Tongue (tissue), 2 donors: ENCODE data around the gene SLC25A12. TPM values are rescaled to one million over a fixed set of nuclear protein-coding genes. Genes with fewer than 3 reads are reported as not detected.

Experiments
- small RNA-seq: library from RNA; depleted of rRNA; stranded (forward); fragments of <200 nt; gene quantifications from one replicate; pipeline ENCODE3, GENCODE V24; 2014; ENCODE audit warnings: low replicate concordance
- total RNA-seq: library from RNA; depleted of rRNA; stranded (reverse); fragments of >200 nt; gene quantifications from one replicate; pipeline ENCODE4 v1.2.3, GENCODE V29; 2014

The SLC25A12 gene
- total RNA-seq, 1 donor from 2014 or later = 83.1 TPM

Small RNA genes lying within 50 kb of the gene (small RNA-seq; reads per million reads assigned to genes)
- gene RNU6-182P = not detected

Other genes with a start within 250 kb of the SLC25A12 start
- 123 TPM for gene DYNC1I2, start 206.8 kb downstream of the SLC25A12 start, total RNA-seq
- gene HAT1, start 28.2 kb upstream of the SLC25A12 start, total RNA-seq = 51.3 TPM
- 15.1 TPM for gene METAP1D, start 105.7 kb upstream of the SLC25A12 start, total RNA-seq
- gene DLX1, start 191.3 kb upstream of the SLC25A12 start, total RNA-seq = 2.4 TPM
- gene DLX2, start 208.7 kb upstream of the SLC25A12 start, total RNA-seq = 0.72 TPM